Measurements from ENCODE around the gene TNRC18. TPM values are rescaled to one million over a fixed set of nuclear protein-coding genes. Genes with fewer than 3 reads are reported as not detected.

The TNRC18 gene
- polyA plus RNA-seq, 1 of the 3 experiments (the other 2 are of a cell fraction), result 34.4 TPM

- no peaks in the 10 kb centered on the region for H3K9me3 ChIP-seq
- POLR2A ChIA-PET, result interaction anchor here (1.0 kb wide), 1 partner anchor 23 kb away, joined by 4 read pairs; no protein-coding TSS in a partner anchor
- no peaks in the 10 kb centered on the region for H3K27me3 ChIP-seq (ENCODE audit: insufficient read depth)
- WGBS (ENCODE audit: low lambda C conversion rate), result 94% methylated on average over 16 of the region's 16 CpGs
- peaks cover 11 to 13% of the 10 kb centered on the region in 2 experiments; a peak in 2 of 4 replicates for H3K4me1 ChIP-seq (ENCODE audit: control insufficient read depth in 1 of 2, insufficient read depth in 2 of 2, low read depth in 1 of 2, low read length in 1 of 2)
- H3K36me3 ChIP-seq (replicated peaks in 1 of 2; ENCODE audit: control insufficient read depth in 1 of 2, insufficient read depth in 2 of 2, low read length in 1 of 2), result peaks cover 14 to 22% of the 10 kb centered on the region in 2 experiments
- no peak overlapping the region for H3K9ac ChIP-seq
- H4K20me1 ChIP-seq (ENCODE audit: insufficient read depth), result peaks cover 91% of the 10 kb centered on the region
- H3K4me3 ChIP-seq (ENCODE audit: low read depth in 2 of 2, low read length in 1 of 2), result no peak overlapping the region
- TF ChIP-seq RCOR1 (IDR thresholded peaks at IDR 0.05; ENCODE audit: low read length) (no peak), RFX5 (IDR thresholded peaks at IDR 0.05; ENCODE audit: low read length) (no peak), NRF1 (IDR thresholded peaks at IDR 0.05; ENCODE audit: low read depth, low read length) (no peak), RAD21 (IDR thresholded peaks at IDR 0.05; ENCODE audit: low read length) (no peak), YY1 (IDR thresholded peaks at IDR 0.05; ENCODE audit: low read depth) (no peak), GATA2 (CRISPR knock-in tag; IDR thresholded peaks at IDR 0.05) (no peak), RXRA (IDR thresholded peaks at IDR 0.05; ENCODE audit: borderline replicate concordance, low read depth) (no peak), GABPA (IDR thresholded peaks at IDR 0.05; ENCODE audit: low read depth) (no peak), IRF3 (IDR thresholded peaks at IDR 0.05; ENCODE audit: low read depth, low read length) (no peak), FOXM1 (IDR thresholded peaks at IDR 0.05; ENCODE audit: low read depth) (no peak), TAF1 (IDR thresholded peaks at IDR 0.05; ENCODE audit: borderline replicate concordance, low read depth, low read length) (no peak), FOSL2 (IDR thresholded peaks at IDR 0.05; ENCODE audit: borderline replicate concordance, low read depth) (no peak), MXI1 (IDR thresholded peaks at IDR 0.05; ENCODE audit: low read depth, low read length) (no peak), NFIC (IDR thresholded peaks at IDR 0.05; ENCODE audit: borderline replicate concordance) (no peak), SMC3 (IDR thresholded peaks at IDR 0.05; ENCODE audit: low read depth, low read length) (no peak), JUND (IDR thresholded peaks at IDR 0.05) (no peak), CTCF (IDR thresholded peaks at IDR 0.05) (no peak), ELF1 (IDR thresholded peaks at IDR 0.05) (no peak)
- TF ChIP-seq, protein P1, sequence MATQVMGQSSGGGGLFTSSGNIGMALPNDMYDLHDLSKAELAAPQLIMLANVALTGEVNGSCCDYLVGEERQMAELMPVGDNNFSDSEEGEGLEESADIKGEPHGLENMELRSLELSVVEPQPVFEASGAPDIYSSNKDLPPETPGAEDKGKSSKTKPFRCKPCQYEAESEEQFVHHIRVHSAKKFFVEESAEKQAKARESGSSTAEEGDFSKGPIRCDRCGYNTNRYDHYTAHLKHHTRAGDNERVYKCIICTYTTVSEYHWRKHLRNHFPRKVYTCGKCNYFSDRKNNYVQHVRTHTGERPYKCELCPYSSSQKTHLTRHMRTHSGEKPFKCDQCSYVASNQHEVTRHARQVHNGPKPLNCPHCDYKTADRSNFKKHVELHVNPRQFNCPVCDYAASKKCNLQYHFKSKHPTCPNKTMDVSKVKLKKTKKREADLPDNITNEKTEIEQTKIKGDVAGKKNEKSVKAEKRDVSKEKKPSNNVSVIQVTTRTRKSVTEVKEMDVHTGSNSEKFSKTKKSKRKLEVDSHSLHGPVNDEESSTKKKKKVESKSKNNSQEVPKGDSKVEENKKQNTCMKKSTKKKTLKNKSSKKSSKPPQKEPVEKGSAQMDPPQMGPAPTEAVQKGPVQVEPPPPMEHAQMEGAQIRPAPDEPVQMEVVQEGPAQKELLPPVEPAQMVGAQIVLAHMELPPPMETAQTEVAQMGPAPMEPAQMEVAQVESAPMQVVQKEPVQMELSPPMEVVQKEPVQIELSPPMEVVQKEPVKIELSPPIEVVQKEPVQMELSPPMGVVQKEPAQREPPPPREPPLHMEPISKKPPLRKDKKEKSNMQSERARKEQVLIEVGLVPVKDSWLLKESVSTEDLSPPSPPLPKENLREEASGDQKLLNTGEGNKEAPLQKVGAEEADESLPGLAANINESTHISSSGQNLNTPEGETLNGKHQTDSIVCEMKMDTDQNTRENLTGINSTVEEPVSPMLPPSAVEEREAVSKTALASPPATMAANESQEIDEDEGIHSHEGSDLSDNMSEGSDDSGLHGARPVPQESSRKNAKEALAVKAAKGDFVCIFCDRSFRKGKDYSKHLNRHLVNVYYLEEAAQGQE (IDR thresholded peaks at IDR 0.05; ENCODE audit: low read depth, low read length), result no peak
- TF ChIP-seq, protein P2, sequence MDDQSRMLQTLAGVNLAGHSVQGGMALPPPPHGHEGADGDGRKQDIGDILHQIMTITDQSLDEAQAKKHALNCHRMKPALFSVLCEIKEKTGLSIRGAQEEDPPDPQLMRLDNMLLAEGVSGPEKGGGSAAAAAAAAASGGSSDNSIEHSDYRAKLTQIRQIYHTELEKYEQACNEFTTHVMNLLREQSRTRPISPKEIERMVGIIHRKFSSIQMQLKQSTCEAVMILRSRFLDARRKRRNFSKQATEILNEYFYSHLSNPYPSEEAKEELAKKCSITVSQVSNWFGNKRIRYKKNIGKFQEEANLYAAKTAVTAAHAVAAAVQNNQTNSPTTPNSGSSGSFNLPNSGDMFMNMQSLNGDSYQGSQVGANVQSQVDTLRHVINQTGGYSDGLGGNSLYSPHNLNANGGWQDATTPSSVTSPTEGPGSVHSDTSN (IDR thresholded peaks at IDR 0.05), result no peak
- no peak overlapping the region for H3K4me2 ChIP-seq
- peaks cover 7% of the 10 kb centered on the region for H3F3A ChIP-seq (replicated peaks; ENCODE audit: insufficient read depth)
- CTCF ChIA-PET, result interaction anchor here (0.6 to 4.3 kb wide), 15 partner anchors 10 to 585 kb away, joined by 3 to 34 read pairs (median 3); no protein-coding TSS in a partner anchor
- no peaks in the 10 kb centered on the region for H3K9me2 ChIP-seq
- no peak overlapping the region for H3K27ac ChIP-seq (ENCODE audit: low read depth in 2 of 2, low read length in 1 of 2)
- no peak for DNase-seq
- peaks cover 97% of the 10 kb centered on the region for H3K79me2 ChIP-seq (ENCODE audit: insufficient read depth)
- H2AFZ ChIP-seq (ENCODE audit: low read depth), result no peak overlapping the region
These were observed 40.1 kb downstream of the TNRC18 start for GRCh38 chr7:5383314-5384098.

All from SK-N-SH (cell line).